ENCODE measurements around the gene GBP1. TPM values are rescaled to one million over a fixed set of nuclear protein-coding genes. Genes with fewer than 3 reads are reported as not detected.
"Not testable (repeated sequence)": the region's sequence is repeated elsewhere in the genome, so short reads cannot be mapped to it uniquely, and the experiment has no call there.

The GBP1 gene
- total RNA-seq, 1 donor from 2014 or later = 1.8 TPM

DNA sequence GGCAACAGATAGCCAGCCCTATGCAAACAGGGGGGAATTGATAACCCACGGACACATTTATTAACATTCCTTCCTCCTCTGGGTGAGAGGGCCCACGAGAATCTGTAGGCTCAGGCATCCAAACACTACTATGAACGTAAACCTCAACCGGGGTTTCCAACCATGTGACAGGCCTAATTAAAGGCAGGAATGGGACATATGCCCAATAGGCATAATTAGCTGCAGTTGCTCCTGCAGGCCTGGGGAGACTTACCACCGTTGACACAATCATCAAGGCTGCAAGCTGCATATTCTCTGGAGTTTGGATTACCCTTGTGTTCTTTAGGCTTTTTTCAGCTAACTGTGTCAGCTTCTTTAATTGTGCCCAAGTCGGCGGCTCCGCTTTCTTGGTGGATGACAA is 22.2 kb upstream of the GBP1 start:
- TF ChIP-seq, protein P1, sequence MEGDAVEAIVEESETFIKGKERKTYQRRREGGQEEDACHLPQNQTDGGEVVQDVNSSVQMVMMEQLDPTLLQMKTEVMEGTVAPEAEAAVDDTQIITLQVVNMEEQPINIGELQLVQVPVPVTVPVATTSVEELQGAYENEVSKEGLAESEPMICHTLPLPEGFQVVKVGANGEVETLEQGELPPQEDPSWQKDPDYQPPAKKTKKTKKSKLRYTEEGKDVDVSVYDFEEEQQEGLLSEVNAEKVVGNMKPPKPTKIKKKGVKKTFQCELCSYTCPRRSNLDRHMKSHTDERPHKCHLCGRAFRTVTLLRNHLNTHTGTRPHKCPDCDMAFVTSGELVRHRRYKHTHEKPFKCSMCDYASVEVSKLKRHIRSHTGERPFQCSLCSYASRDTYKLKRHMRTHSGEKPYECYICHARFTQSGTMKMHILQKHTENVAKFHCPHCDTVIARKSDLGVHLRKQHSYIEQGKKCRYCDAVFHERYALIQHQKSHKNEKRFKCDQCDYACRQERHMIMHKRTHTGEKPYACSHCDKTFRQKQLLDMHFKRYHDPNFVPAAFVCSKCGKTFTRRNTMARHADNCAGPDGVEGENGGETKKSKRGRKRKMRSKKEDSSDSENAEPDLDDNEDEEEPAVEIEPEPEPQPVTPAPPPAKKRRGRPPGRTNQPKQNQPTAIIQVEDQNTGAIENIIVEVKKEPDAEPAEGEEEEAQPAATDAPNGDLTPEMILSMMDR (IDR thresholded peaks at IDR 0.05; ENCODE audit: insufficient read depth, low read length, severe bottlenecking) = no peak
- no peak overlapping the region for H3K4me3 ChIP-seq (ENCODE audit: low read depth, low read length)
- H3K27me3 ChIP-seq (ENCODE audit: control insufficient read depth, insufficient read depth, low read length) = no peaks in the 10 kb centered on the region
- no peaks in the 10 kb centered on the region for H3K36me3 ChIP-seq (ENCODE audit: control insufficient read depth, insufficient read depth, low read length)
- DNase-seq (ENCODE audit: low read depth) (no peak), FAIRE-seq (no peak)

DNA sequence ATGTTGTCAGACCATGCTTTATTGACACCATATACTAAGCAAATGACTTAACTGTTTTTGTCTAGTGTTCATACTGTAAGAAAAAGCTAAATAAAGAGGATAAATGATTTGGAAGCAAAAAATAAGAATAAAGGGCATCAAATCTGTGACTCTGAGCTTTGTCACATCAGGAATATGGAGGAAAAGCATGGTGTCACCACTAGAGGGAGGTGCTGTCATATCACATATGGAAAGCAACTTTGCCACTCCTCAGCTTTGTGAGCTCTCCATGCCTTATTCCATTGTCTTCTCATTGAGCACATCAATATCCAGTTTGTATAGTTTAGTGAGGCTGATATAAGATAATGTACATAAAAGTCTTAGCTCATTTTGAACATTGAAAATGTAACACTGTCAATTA is 20.8 kb upstream of the GBP1 start:
- Histone ChIP-seq H3K4me3 (ENCODE audit: low read depth, low read length) (no peak overlapping the region), H3K36me3 (ENCODE audit: control insufficient read depth, insufficient read depth, low read length) (no peaks in the 10 kb centered on the region), H3K27me3 (ENCODE audit: control insufficient read depth, insufficient read depth, low read length) (no peaks in the 10 kb centered on the region)
- TF ChIP-seq, protein P1 (IDR thresholded peaks at IDR 0.05; ENCODE audit: insufficient read depth, low read length, severe bottlenecking) = no peak
- FAIRE-seq (no peak), DNase-seq (ENCODE audit: low read depth) (no peak)

DNA sequence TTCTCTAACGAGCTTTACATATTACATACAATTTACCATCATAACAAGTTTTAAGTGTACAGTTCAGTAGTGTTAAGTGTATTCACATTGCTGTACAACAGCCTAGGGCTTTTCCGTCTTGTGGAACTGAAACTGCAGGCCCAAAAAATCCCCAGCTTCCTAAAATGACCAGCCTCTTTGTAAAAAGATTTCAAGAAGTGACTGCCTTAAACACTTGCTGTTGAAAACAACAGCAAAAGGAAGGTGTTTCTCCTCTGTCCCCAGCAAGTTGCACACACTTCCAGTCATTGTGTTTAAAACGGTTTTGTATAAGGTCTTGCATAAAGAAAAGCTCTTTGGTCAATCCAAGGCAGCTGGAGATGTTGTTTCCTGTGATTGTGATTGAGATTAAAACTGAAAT is 16.0 kb upstream of the GBP1 start:
- TF ChIP-seq, protein P1 (IDR thresholded peaks at IDR 0.05; ENCODE audit: insufficient read depth, low read length, severe bottlenecking) = no peak
- Histone ChIP-seq H3K4me3 (ENCODE audit: low read depth, low read length) (no peak overlapping the region), H3K27me3 (ENCODE audit: control insufficient read depth, insufficient read depth, low read length) (no peaks in the 10 kb centered on the region), H3K36me3 (ENCODE audit: control insufficient read depth, insufficient read depth, low read length) (no peaks in the 10 kb centered on the region)
- FAIRE-seq = no peak
- DNase-seq (ENCODE audit: low read depth) = no peak

DNA sequence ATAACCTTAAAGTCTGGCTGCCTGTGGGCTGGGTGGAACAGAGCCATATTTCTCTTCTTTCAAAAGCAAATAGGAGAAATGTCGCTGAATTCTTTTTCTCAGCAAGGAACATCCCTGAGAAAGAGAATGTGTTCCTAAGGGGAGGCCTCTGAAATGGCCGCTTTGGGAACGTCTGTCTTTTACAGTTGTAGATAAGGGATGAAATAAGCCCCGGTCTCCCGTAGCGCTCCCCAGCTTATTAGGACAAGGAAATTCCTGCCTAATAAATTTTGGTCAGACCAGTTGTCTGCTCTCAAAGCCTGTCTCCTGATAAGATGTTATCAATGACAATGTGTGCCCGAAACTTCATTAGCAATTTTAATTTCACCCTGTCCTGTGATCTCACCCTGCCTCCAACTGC is 15.1 kb upstream of the GBP1 start:
- FAIRE-seq; DNase-seq (ENCODE audit: low read depth); H3K4me3 ChIP-seq (ENCODE audit: low read depth, low read length); H3K27me3 ChIP-seq (ENCODE audit: control insufficient read depth, insufficient read depth, low read length); H3K36me3 ChIP-seq (ENCODE audit: control insufficient read depth, insufficient read depth, low read length): not testable (repeated sequence)

DNA sequence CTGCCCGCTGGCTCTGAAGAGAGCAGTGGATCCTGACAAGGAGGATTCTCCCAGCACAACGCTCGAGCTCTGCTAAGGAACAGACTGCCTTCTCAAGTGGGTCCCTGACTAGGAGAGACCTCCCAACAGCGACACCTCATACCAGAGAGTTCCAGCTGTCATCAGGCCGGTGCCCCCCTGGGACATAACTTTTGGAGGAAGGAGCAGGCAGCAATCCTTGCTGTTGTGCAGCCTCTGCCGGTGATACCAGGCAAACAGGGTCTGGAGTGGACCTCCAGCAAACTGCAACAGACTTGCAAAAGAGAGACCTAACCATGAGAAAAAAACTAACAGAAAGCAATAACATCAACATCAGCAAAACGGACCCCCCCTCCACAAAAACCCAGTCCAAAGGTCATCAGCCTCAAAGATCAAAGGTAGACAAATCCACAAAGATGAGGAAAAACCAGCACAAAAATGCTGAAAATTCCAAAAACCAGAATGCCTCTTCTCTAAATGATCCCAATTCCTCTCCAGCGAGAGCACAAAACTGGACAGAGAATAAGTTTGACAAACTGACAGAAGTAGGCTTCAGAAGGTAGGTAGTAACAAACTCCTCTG is 7.6 kb upstream of the GBP1 start:
- not testable (repeated sequence) for H3K36me3 ChIP-seq (ENCODE audit: control insufficient read depth, insufficient read depth, low read length); DNase-seq (ENCODE audit: low read depth); FAIRE-seq

DNA sequence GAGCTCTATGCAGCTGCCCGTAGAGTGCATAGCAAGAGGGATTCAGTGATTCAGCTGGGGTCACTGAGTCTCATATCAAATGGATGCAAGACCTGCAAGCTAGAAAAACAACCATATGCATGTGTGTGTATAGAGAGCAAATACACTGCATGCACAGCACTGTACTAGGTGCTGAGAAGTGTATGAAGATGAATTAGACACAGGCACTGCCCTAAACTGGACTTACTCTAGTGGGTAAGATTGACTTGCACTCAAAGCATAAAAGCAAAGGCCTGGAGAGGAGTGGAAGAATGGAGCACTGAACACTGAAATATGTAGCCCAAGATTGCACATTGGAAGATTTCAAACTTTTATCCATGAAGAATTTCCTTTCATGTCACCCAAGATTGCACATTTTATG is 5.5 kb upstream of the GBP1 start:
- FAIRE-seq (no peak), DNase-seq (ENCODE audit: low read depth) (no peak)
- TF ChIP-seq, protein P1 (IDR thresholded peaks at IDR 0.05; ENCODE audit: insufficient read depth, low read length, severe bottlenecking) = no peak
- Histone ChIP-seq H3K36me3 (ENCODE audit: control insufficient read depth, insufficient read depth, low read length) (no peaks in the 10 kb centered on the region), H3K4me3 (ENCODE audit: low read depth, low read length) (no peak overlapping the region), H3K27me3 (ENCODE audit: control insufficient read depth, insufficient read depth, low read length) (no peaks in the 10 kb centered on the region)

More for the DNA sequence above, 7.6 kb upstream of the GBP1 start:
- H3K27me3 ChIP-seq (ENCODE audit: control insufficient read depth, insufficient read depth, low read length); H3K4me3 ChIP-seq (ENCODE audit: low read depth, low read length): not testable (repeated sequence)

DNA sequence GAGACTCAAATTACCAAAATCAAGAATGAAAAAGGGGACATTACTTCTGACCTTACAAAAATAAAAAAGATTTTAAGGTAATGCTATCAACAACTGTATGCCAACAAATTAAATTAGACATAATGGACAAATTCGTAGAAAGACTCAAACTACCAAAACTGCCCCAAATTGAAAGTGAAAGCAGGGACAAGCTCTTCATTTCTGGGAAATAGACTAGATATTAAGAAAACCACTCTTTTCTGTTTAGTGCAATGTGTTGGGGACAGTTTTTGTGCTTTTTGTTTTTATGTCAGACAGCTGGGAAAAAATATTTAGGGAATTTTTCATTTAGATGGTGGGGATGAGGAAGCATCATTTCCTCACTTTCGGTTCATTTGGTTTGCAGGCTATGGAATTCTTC is 4.9 kb upstream of the GBP1 start:
- no peak overlapping the region for H3K4me3 ChIP-seq (ENCODE audit: low read depth, low read length)
- TF ChIP-seq, protein P1 (IDR thresholded peaks at IDR 0.05; ENCODE audit: insufficient read depth, low read length, severe bottlenecking) = no peak
- H3K36me3 ChIP-seq (ENCODE audit: control insufficient read depth, insufficient read depth, low read length) = no peaks in the 10 kb centered on the region
- FAIRE-seq = no peak
- DNase-seq (ENCODE audit: low read depth) = no peak
- no peaks in the 10 kb centered on the region for H3K27me3 ChIP-seq (ENCODE audit: control insufficient read depth, insufficient read depth, low read length)
